ENCODE results near the gene CBARP.

Gene CBARP

DNA sequence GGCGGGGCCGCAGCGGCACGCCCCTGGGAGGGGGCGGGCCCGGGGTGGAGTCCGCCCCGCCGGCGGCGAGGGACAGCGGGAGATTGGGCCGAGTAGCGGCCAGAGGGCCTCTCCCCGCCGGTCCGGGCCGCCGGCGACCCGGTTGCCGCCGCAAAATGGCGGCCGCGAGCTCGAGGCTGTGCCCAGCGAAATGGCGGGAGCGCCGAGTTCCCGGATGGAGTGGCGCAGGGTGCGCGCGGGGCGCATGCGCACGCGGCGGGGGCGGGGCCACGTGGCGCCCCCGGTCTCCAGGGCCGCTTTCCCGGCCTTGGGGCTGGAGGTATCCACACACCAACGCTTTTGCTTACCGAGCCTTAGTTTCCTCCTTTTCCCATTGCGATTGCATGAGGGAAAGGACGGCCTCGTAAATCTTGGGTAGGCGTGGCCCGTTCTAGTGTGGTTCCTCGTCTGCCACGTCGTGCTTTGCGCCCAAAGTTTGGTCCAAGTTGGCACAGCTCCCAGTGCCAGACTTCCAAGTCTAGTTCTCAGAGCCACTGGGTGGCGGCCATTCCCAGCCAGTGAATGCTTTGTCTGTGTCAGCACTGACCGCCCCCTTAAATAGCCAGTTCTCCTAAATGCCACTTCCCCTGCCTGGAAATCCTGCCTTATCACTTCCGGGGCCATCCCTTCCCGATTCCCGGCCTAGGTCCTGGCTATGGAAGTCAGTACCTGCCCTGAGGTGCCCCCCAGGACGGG is 31.8 kb upstream of the CBARP start:
- Histone ChIP-seq H3K4me1 (ENCODE audit: low read length) (peaks cover 44% of the 10 kb centered on the region), H3K4me2 (ENCODE audit: low read length) (peak overlapping the region; percentile 98), H3K27ac (ENCODE audit: low read length) (peak overlapping the region; percentile 69), H3K36me3 (replicated peaks; ENCODE audit: low read depth, low read length) (peaks cover 50% of the 10 kb centered on the region), H3K9me3 (ENCODE audit: insufficient read depth, low read length) (no peaks in the 10 kb centered on the region), H3K27me3 (ENCODE audit: low read depth, low read length) (peaks cover 15% of the 10 kb centered on the region), H3K4me3 (ENCODE audit: low read length) (peak overlapping the region; percentile 81), H4K20me1 (ENCODE audit: insufficient read depth, low read length) (peaks cover 16% of the 10 kb centered on the region), H3K79me2 (ENCODE audit: low read length) (peaks cover 51% of the 10 kb centered on the region), H3K9ac (ENCODE audit: low read length) (peak overlapping the region; percentile 86), H2AFZ (ENCODE audit: low read depth, low read length) (no peak overlapping the region)
- no peak for TF ChIP-seq EZH2phosphoT487 (IDR thresholded peaks at IDR 0.05; ENCODE audit: low read depth)
- TF ChIP-seq, protein P1, sequence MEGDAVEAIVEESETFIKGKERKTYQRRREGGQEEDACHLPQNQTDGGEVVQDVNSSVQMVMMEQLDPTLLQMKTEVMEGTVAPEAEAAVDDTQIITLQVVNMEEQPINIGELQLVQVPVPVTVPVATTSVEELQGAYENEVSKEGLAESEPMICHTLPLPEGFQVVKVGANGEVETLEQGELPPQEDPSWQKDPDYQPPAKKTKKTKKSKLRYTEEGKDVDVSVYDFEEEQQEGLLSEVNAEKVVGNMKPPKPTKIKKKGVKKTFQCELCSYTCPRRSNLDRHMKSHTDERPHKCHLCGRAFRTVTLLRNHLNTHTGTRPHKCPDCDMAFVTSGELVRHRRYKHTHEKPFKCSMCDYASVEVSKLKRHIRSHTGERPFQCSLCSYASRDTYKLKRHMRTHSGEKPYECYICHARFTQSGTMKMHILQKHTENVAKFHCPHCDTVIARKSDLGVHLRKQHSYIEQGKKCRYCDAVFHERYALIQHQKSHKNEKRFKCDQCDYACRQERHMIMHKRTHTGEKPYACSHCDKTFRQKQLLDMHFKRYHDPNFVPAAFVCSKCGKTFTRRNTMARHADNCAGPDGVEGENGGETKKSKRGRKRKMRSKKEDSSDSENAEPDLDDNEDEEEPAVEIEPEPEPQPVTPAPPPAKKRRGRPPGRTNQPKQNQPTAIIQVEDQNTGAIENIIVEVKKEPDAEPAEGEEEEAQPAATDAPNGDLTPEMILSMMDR (IDR thresholded peaks at IDR 0.05; ENCODE audit: low read depth, low read length): no peak; the same call in 1 of the 2 replicates

DNA sequence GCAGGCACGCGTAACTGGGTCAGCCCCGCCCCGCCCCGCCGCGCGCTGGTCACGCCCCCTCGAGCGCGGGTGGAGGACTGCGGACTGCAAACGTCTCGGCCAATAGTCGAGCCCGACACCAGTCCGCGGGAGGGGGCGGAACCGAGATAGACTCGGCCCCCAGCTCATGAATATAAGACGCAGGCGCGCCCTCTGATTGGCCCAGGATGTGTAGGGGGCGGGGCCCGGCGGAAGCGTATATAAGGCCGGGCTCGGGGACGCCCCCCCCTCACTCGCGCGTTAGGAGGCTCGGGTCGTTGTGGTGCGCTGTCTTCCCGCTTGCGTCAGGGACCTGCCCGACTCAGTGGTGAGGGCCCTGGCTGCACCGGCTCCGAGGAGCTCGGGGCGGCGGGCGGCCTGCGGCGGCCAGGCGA is 31.3 kb upstream of the CBARP start, which contains the start of gene CIRBP:
Gene CIRBP, plus strand, starts transcription at position 268 of the 413 bp plus-strand sequence. CDS start 1,602 bp downstream, outside the sequence.
- H3K27ac ChIP-seq (ENCODE audit: low read length): peak within 1 kb of the TSS; percentile 69
- H3K9me3 ChIP-seq (ENCODE audit: insufficient read depth, low read length): no peaks in the 10 kb centered on the region
- H3K4me2 ChIP-seq (ENCODE audit: low read length): peak within 1 kb of the TSS; percentile 98
- peak within 1 kb of the TSS; percentile 86 for H3K9ac ChIP-seq (ENCODE audit: low read length)
- H2AFZ ChIP-seq (ENCODE audit: low read depth, low read length): no peak within 1 kb of the TSS
- peaks cover 16% of the 10 kb centered on the region for H4K20me1 ChIP-seq (ENCODE audit: insufficient read depth, low read length)
- TF ChIP-seq EZH2phosphoT487 (IDR thresholded peaks at IDR 0.05; ENCODE audit: low read depth): no peak
- TF ChIP-seq, protein P1 (IDR thresholded peaks at IDR 0.05; ENCODE audit: low read depth, low read length): no peak
- peaks cover 15% of the 10 kb centered on the region for H3K27me3 ChIP-seq (ENCODE audit: low read depth, low read length)
- peak within 1 kb of the TSS; percentile 81 for H3K4me3 ChIP-seq (ENCODE audit: low read length)
- peaks cover 43% of the 10 kb centered on the region for H3K4me1 ChIP-seq (ENCODE audit: low read length)
- peaks cover 44% of the 10 kb centered on the region for H3K36me3 ChIP-seq (replicated peaks; ENCODE audit: low read depth, low read length)
- peaks cover 45% of the 10 kb centered on the region for H3K79me2 ChIP-seq (ENCODE audit: low read length)

DNA sequence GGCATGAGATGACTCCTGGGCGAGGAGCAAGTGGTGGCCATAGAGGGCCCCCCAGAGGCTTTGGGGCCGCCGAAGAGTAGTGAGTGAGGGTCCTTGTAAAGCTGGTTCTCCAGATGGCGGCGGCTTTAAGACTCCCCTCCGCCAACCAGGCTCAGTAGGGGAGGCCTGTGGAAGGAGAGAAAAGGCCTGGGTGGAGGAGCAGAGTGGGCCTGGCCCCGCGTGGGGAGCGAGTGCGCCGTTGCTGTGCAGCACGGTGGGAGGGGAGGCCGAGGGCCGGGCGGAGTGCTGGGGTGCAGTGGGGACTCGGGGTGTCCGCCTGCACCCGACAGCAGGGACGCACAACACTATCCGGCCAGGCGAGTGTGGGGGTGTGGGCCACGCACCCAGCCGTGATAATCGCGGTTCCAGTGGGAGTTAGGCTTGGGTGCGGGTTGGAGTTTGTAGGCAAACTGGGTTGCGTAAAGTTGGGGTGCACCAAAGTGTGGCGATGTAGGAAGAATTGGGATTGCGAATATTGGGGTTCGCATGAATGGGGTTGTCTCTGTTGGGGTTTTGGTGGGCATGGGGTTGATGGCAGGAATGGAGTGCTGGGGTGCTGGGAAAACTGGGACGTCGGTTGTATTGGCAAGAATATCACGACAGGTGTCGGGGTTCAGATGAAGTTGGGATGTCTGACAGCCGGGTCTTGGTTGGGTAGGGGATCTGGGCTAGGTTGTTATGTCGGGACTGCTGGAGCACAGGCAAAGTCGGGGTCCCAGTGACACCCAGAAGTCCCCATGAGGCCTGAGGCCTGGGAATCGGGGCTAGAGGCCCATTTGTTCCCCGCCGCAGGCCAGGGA is 30.6 kb upstream of the CBARP start:
- H3K4me2 ChIP-seq (ENCODE audit: low read length): peak overlapping the region; percentile 66
- TF ChIP-seq, protein P1 (IDR thresholded peaks at IDR 0.05; ENCODE audit: low read depth, low read length): no peak
- TF ChIP-seq EZH2phosphoT487 (IDR thresholded peaks at IDR 0.05; ENCODE audit: low read depth): no peak

More for the DNA sequence above, 30.6 kb upstream of the CBARP start:
- Histone ChIP-seq H3K27me3 (ENCODE audit: low read depth, low read length) (peaks cover 15% of the 10 kb centered on the region), H3K36me3 (replicated peaks; ENCODE audit: low read depth, low read length) (peaks cover 38% of the 10 kb centered on the region), H3K4me3 (ENCODE audit: low read length) (peak overlapping the region; percentile 57), H2AFZ (ENCODE audit: low read depth, low read length) (no peak overlapping the region), H4K20me1 (ENCODE audit: insufficient read depth, low read length) (peaks cover 16% of the 10 kb centered on the region), H3K4me1 (ENCODE audit: low read length) (peaks cover 43% of the 10 kb centered on the region), H3K27ac (ENCODE audit: low read length) (no peak overlapping the region), H3K79me2 (ENCODE audit: low read length) (peaks cover 41% of the 10 kb centered on the region), H3K9ac (ENCODE audit: low read length) (0 out of 2 replicates have a peak overlapping the region, but pooled peaks have one; percentile 22), H3K9me3 (ENCODE audit: insufficient read depth, low read length) (no peaks in the 10 kb centered on the region)
